DOHH2 (cell line): ENCODE data around the gene YIPF5.

ENCODE experiments used
- EZH2phosphoT487 ChIP-seq: fragments of 200-600 bp; sonication (generic); IDR thresholded peaks from 2 replicates; pipeline ENCODE4 v1.6.1; 2017; ENCODE audit warnings: borderline replicate concordance, mild to moderate bottlenecking, antibody characterized with exemption, low read length, moderate library complexity, mixed read lengths
- TF ChIP-seq, protein P1 (sequence below): fragments of 200-600 bp; sonication (generic); IDR thresholded peaks from one replicate; pipeline ENCODE4 v1.5.1; 2014; ENCODE audit warnings: antibody characterized with exemption, mild to moderate bottlenecking, low read depth, low read length; ENCODE audit not compliant: poor library complexity, severe bottlenecking

DNA sequence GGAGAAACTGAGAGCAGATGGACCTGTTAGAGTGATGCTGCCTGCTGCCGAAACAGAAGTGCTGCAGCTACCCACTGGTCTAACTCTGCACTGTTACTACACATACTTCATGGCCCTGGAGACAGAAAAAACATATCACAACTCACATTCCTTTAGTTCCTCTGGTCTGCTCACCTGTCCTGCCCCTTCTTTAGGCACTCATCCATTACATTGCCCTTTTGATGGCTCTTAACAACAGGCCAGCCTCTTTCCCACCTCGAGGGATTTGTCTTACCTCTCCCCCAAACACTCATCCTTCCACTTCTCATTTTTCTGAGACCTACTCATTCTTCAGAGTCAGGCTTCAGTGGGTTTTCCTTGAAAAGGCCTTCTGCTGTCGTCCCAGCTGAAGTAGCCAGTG lies 49.4 kb upstream of the YIPF5 start:
- TF ChIP-seq, protein P1, sequence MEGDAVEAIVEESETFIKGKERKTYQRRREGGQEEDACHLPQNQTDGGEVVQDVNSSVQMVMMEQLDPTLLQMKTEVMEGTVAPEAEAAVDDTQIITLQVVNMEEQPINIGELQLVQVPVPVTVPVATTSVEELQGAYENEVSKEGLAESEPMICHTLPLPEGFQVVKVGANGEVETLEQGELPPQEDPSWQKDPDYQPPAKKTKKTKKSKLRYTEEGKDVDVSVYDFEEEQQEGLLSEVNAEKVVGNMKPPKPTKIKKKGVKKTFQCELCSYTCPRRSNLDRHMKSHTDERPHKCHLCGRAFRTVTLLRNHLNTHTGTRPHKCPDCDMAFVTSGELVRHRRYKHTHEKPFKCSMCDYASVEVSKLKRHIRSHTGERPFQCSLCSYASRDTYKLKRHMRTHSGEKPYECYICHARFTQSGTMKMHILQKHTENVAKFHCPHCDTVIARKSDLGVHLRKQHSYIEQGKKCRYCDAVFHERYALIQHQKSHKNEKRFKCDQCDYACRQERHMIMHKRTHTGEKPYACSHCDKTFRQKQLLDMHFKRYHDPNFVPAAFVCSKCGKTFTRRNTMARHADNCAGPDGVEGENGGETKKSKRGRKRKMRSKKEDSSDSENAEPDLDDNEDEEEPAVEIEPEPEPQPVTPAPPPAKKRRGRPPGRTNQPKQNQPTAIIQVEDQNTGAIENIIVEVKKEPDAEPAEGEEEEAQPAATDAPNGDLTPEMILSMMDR = no peak
- no peak for TF ChIP-seq EZH2phosphoT487
